Effector memory CD4-positive, alpha-beta T cell (primary cell): ENCODE data around the gene NPAS3.

Experiments
- DNase-seq, 3 donors: peaks; one replicate each; pipeline ENCODE4 v3.0.0-alpha.2; 2020
- H3K27ac ChIP-seq: 2 replicates; pipeline ENCODE4 v1.7.0; 2013; ENCODE audit warnings: mild to moderate bottlenecking, low read length, moderate library complexity; ENCODE audit not compliant: insufficient read depth, poor library complexity, severe bottlenecking
- H3K27me3 ChIP-seq: replicated peaks from 2 replicates; pipeline ENCODE4 v1.7.0; 2013; ENCODE audit warnings: mild to moderate bottlenecking, low read length; ENCODE audit not compliant: insufficient read depth, control insufficient read depth, poor library complexity, severe bottlenecking
- H3K36me3 ChIP-seq: 2 replicates; pipeline ENCODE4 v1.7.0; 2013; ENCODE audit warnings: mild to moderate bottlenecking, low read length, moderate library complexity; ENCODE audit not compliant: control insufficient read depth, insufficient read depth
- H3K4me1 ChIP-seq: 2 replicates; pipeline ENCODE4 v1.7.0; 2013; ENCODE audit warnings: low read length, mild to moderate bottlenecking; ENCODE audit not compliant: control insufficient read depth, insufficient read depth, poor library complexity, severe bottlenecking
- H3K4me3 ChIP-seq: 2 replicates; pipeline ENCODE4 v1.7.0; 2013; ENCODE audit warnings: low read length, low read depth, mild to moderate bottlenecking; ENCODE audit not compliant: insufficient read depth, poor library complexity, severe bottlenecking
- H3K9me3 ChIP-seq: 2 replicates; pipeline ENCODE4 v1.7.0; 2013; ENCODE audit warnings: mild to moderate bottlenecking, low read length, moderate library complexity; ENCODE audit not compliant: control insufficient read depth

NPAS3 gene

GRCh38 chr14:33810308-33810707 is 871.6 kb downstream of the NPAS3 start:
- Histone ChIP-seq H3K27ac (no peak overlapping the region), H3K4me1 (no peaks in the 10 kb centered on the region), H3K36me3 (no peaks in the 10 kb centered on the region), H3K9me3 (no peaks in the 10 kb centered on the region), H3K27me3 (no peaks in the 10 kb centered on the region), H3K4me3 (no peak overlapping the region)
- DNase-seq = no peak

GRCh38 chr14:33811721-33812120 is 873.0 kb downstream of the NPAS3 start:
- Histone ChIP-seq H3K4me1 (no peaks in the 10 kb centered on the region), H3K27me3 (no peaks in the 10 kb centered on the region), H3K4me3 (no peak overlapping the region), H3K36me3 (no peaks in the 10 kb centered on the region), H3K9me3 (no peaks in the 10 kb centered on the region), H3K27ac (no peak overlapping the region)
- no peak for DNase-seq

- no peak overlapping the region for H3K4me3 ChIP-seq
- H3K9me3 ChIP-seq = no peaks in the 10 kb centered on the region
- H3K36me3 ChIP-seq = no peaks in the 10 kb centered on the region
- H3K4me1 ChIP-seq = no peaks in the 10 kb centered on the region
- no peaks in the 10 kb centered on the region for H3K27me3 ChIP-seq
- no peak overlapping the region for H3K27ac ChIP-seq
- DNase-seq = no peak
Measured at GRCh38 chr14:33812181-33812580, 873.5 kb downstream of the NPAS3 start.

GRCh38 chr14:33812601-33813000 is 873.9 kb downstream of the NPAS3 start:
- H3K27ac ChIP-seq = no peak overlapping the region
- H3K4me1 ChIP-seq = no peaks in the 10 kb centered on the region
- H3K27me3 ChIP-seq = no peaks in the 10 kb centered on the region
- no peak for DNase-seq
- H3K4me3 ChIP-seq = no peak overlapping the region
- H3K36me3 ChIP-seq = no peaks in the 10 kb centered on the region
- H3K9me3 ChIP-seq = no peaks in the 10 kb centered on the region

- Histone ChIP-seq H3K4me3 (no peak overlapping the region), H3K4me1 (no peaks in the 10 kb centered on the region), H3K36me3 (no peaks in the 10 kb centered on the region), H3K9me3 (no peaks in the 10 kb centered on the region), H3K27me3 (no peaks in the 10 kb centered on the region), H3K27ac (no peak overlapping the region)
- DNase-seq = no peak
Measured at GRCh38 chr14:33814010-33814409, 875.3 kb downstream of the NPAS3 start.

GRCh38 chr14:33833706-33834465 is 895.2 kb downstream of the NPAS3 start:
- H3K9me3 ChIP-seq = no peaks in the 10 kb centered on the region
- H3K4me1 ChIP-seq = no peaks in the 10 kb centered on the region
- DNase-seq = no peak
- no peak overlapping the region for H3K27ac ChIP-seq
- no peaks in the 10 kb centered on the region for H3K36me3 ChIP-seq
- no peak overlapping the region for H3K4me3 ChIP-seq
- no peaks in the 10 kb centered on the region for H3K27me3 ChIP-seq

- H3K27me3 ChIP-seq = no peaks in the 10 kb centered on the region
Measured at GRCh38 chr14:33834466-33835260, 896.0 kb downstream of the NPAS3 start.

GRCh38 chr14:33835261-33835655 is 896.6 kb downstream of the NPAS3 start:
- H3K27me3 ChIP-seq = no peaks in the 10 kb centered on the region
- no peaks in the 10 kb centered on the region for H3K4me1 ChIP-seq
- H3K4me3 ChIP-seq = no peak overlapping the region
- no peaks in the 10 kb centered on the region for H3K36me3 ChIP-seq
- H3K27ac ChIP-seq = no peak overlapping the region
- H3K9me3 ChIP-seq = no peaks in the 10 kb centered on the region
- DNase-seq = no peak

More at GRCh38 chr14:33834466-33835260, 896.0 kb downstream of the NPAS3 start:
- H3K27ac ChIP-seq = no peak overlapping the region
- no peaks in the 10 kb centered on the region for H3K9me3 ChIP-seq
- H3K4me1 ChIP-seq = no peaks in the 10 kb centered on the region
- H3K36me3 ChIP-seq = no peaks in the 10 kb centered on the region
- no peak for DNase-seq
- H3K4me3 ChIP-seq = no peak overlapping the region

GRCh38 chr14:33835677-33836076 is 897.0 kb downstream of the NPAS3 start:
- H3K27me3 ChIP-seq = no peaks in the 10 kb centered on the region

GRCh38 chr14:33836203-33836899 is 897.7 kb downstream of the NPAS3 start:
- Histone ChIP-seq H3K27ac (no peak overlapping the region), H3K4me1 (no peaks in the 10 kb centered on the region), H3K27me3 (no peaks in the 10 kb centered on the region), H3K36me3 (no peaks in the 10 kb centered on the region), H3K4me3 (no peak overlapping the region), H3K9me3 (no peaks in the 10 kb centered on the region)
- DNase-seq = no peak

More at GRCh38 chr14:33835677-33836076, 897.0 kb downstream of the NPAS3 start:
- no peaks in the 10 kb centered on the region for H3K36me3 ChIP-seq
- no peaks in the 10 kb centered on the region for H3K9me3 ChIP-seq
- no peaks in the 10 kb centered on the region for H3K4me1 ChIP-seq
- no peak overlapping the region for H3K4me3 ChIP-seq
- DNase-seq = no peak
- no peak overlapping the region for H3K27ac ChIP-seq
